ENCODE measurements around the gene METTL17. TPM values are rescaled to one million over a fixed set of nuclear protein-coding genes. Genes with fewer than 3 reads are reported as not detected.

The METTL17 gene
- total and polyA plus RNA-seq, 9 of the 15 experiments (the other 6 are each of a cell fraction or from before 2014, with no cell fraction given) = 65.6 to 150 (median 90.0) TPM

DNA sequence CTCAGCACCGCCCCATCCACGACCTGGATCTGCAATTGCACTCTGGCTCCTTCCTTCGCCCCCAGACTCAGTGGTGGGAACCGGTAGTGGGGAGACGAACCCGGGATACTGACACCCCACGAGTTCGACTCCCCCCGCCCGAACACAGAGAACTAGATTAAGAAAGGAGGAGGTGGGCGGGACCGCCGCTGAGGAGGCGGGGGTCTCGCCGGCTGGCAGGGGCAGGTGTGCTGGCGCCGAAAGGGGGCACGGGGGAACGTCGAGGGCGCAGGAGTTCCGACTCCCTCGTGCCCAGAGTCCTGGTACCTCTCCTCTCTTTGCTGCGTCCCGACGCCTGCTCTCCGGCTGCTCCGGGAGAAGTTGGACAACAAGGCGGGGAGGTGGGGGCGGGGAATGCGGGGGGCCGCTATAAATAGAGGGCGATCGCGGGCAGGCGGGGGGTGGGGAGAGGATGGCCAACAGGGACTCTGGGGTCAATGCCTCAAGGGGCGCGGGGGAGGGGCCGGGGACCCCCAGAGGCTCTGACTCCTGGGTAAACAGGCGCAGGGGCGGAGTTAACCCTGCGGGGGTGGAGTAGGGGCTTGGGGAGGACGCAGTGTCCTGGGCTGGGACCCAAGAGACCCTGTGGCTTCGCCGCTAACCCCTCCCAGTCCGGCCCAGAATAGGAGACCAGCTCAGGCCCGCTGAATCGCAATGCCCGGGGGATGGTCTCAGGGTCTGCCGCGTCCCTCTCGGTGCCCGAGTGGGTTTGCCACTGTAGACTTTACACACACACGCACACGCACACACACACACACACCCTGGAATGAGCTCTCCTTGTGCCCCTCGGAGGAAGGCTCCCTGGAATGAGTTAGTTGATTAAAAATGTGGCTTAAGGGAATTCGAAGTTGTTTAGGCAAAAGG, 35.8 kb downstream of the METTL17 start (continued):
- TF ChIP-seq, protein P1, sequence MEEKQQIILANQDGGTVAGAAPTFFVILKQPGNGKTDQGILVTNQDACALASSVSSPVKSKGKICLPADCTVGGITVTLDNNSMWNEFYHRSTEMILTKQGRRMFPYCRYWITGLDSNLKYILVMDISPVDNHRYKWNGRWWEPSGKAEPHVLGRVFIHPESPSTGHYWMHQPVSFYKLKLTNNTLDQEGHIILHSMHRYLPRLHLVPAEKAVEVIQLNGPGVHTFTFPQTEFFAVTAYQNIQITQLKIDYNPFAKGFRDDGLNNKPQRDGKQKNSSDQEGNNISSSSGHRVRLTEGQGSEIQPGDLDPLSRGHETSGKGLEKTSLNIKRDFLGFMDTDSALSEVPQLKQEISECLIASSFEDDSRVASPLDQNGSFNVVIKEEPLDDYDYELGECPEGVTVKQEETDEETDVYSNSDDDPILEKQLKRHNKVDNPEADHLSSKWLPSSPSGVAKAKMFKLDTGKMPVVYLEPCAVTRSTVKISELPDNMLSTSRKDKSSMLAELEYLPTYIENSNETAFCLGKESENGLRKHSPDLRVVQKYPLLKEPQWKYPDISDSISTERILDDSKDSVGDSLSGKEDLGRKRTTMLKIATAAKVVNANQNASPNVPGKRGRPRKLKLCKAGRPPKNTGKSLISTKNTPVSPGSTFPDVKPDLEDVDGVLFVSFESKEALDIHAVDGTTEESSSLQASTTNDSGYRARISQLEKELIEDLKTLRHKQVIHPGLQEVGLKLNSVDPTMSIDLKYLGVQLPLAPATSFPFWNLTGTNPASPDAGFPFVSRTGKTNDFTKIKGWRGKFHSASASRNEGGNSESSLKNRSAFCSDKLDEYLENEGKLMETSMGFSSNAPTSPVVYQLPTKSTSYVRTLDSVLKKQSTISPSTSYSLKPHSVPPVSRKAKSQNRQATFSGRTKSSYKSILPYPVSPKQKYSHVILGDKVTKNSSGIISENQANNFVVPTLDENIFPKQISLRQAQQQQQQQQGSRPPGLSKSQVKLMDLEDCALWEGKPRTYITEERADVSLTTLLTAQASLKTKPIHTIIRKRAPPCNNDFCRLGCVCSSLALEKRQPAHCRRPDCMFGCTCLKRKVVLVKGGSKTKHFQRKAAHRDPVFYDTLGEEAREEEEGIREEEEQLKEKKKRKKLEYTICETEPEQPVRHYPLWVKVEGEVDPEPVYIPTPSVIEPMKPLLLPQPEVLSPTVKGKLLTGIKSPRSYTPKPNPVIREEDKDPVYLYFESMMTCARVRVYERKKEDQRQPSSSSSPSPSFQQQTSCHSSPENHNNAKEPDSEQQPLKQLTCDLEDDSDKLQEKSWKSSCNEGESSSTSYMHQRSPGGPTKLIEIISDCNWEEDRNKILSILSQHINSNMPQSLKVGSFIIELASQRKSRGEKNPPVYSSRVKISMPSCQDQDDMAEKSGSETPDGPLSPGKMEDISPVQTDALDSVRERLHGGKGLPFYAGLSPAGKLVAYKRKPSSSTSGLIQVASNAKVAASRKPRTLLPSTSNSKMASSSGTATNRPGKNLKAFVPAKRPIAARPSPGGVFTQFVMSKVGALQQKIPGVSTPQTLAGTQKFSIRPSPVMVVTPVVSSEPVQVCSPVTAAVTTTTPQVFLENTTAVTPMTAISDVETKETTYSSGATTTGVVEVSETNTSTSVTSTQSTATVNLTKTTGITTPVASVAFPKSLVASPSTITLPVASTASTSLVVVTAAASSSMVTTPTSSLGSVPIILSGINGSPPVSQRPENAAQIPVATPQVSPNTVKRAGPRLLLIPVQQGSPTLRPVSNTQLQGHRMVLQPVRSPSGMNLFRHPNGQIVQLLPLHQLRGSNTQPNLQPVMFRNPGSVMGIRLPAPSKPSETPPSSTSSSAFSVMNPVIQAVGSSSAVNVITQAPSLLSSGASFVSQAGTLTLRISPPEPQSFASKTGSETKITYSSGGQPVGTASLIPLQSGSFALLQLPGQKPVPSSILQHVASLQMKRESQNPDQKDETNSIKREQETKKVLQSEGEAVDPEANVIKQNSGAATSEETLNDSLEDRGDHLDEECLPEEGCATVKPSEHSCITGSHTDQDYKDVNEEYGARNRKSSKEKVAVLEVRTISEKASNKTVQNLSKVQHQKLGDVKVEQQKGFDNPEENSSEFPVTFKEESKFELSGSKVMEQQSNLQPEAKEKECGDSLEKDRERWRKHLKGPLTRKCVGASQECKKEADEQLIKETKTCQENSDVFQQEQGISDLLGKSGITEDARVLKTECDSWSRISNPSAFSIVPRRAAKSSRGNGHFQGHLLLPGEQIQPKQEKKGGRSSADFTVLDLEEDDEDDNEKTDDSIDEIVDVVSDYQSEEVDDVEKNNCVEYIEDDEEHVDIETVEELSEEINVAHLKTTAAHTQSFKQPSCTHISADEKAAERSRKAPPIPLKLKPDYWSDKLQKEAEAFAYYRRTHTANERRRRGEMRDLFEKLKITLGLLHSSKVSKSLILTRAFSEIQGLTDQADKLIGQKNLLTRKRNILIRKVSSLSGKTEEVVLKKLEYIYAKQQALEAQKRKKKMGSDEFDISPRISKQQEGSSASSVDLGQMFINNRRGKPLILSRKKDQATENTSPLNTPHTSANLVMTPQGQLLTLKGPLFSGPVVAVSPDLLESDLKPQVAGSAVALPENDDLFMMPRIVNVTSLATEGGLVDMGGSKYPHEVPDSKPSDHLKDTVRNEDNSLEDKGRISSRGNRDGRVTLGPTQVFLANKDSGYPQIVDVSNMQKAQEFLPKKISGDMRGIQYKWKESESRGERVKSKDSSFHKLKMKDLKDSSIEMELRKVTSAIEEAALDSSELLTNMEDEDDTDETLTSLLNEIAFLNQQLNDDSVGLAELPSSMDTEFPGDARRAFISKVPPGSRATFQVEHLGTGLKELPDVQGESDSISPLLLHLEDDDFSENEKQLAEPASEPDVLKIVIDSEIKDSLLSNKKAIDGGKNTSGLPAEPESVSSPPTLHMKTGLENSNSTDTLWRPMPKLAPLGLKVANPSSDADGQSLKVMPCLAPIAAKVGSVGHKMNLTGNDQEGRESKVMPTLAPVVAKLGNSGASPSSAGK (IDR thresholded peaks at IDR 0.05) = peak; percentile 57; the same call in 1 of the 2 replicates
- TF ChIP-seq PCBP1 (IDR thresholded peaks at IDR 0.05; ENCODE audit: low read depth, low read length, poor library complexity, severe bottlenecking) (peak; percentile 43), ZBTB7A (IDR thresholded peaks at IDR 0.05; ENCODE audit: borderline replicate concordance, control insufficient read depth, low read depth, low read length) (peak; percentile 62; the same call in 1 of the 2 replicates), RBFOX2 (IDR thresholded peaks at IDR 0.05; ENCODE audit: low read depth, low read length) (peak; percentile 58), E2F6 (IDR thresholded peaks at IDR 0.05; ENCODE audit: borderline replicate concordance in 1 of 2, extremely low read depth in 1 of 2, insufficient read depth in 1 of 2, insufficient read length in 1 of 2, low read depth in 1 of 2, low read length in 1 of 2, poor library complexity in 1 of 2, severe bottlenecking in 1 of 2) (peak; percentile 34 to 73)

Measured in K562 (cell line).